ENCODE measurements around the gene HES6. TPM values are rescaled to one million over a fixed set of nuclear protein-coding genes. Genes with fewer than 3 reads are reported as not detected.

The HES6 gene
- total RNA-seq, 1 experiment from 2014 or later, result 9.8 TPM

DNA sequence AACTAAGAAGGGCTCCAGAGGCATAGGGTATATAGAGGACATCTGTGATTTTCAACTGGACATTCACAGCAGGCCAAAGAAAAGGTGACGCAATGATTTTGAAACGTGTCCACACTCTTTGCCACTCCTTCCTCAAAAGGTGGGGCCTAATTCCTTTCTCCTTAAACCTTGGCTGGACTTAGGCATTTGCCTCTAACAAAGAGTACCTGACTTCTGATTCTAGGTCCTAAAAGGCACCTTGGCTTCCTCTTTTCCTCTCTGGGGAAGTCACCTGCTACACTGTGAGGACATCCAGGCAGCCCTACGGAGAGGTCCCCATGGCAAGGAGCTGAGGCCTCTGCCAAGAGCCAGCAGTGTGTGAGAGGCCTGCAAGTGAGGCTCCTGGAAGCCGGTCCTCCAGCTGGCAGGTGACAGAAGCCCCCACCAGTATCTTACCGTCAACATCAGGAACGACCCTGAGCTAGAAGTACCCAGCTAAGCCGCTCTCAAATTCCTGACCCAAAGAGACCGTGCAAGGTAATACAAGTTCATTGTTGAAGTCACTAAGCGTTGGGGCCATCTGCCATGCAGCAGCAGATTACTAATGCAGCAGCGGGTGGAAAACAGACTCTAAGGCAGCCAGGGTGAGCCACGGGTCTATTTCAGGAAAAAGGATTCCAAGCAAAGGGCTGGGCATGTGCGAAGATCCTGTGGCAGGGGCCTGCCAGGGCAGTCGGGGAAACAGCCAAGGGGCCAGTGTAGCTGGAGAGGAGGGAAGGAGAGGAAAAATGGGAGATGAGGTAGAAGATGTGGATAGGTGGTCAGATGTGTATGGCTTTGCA is 7.4 kb upstream of the HES6 start:
- intact Hi-C loops (cut with micrococcal nuclease), result no loop called here
- Histone ChIP-seq H3K4me3 (ENCODE audit: low read length) (no peak overlapping the region), H3K4me2 (ENCODE audit: low read length) (no peak overlapping the region), H3K9me2 (replicated peaks; ENCODE audit: low read length) (no peaks in the 10 kb centered on the region), H3K36me3 (ENCODE audit: low read depth, low read length) (0 out of 2 replicates have a peak, but pooled peaks cover 5% of the 10 kb centered on the region), H3F3A (ENCODE audit: low read length, unreplicated experiment) (no peaks in the 10 kb centered on the region), H3K27me3 (ENCODE audit: low read length) (no peaks in the 10 kb centered on the region), H3K79me2 (ENCODE audit: low read length) (no peaks in the 10 kb centered on the region), H3K9me3 (ENCODE audit: low read length) (no peaks in the 10 kb centered on the region), H3K4me1 (ENCODE audit: insufficient read depth, low read length) (no peaks in the 10 kb centered on the region), H2AFZ (ENCODE audit: low read length) (no peak overlapping the region), H3K27ac (ENCODE audit: low read length) (no peak overlapping the region), H4K20me1 (ENCODE audit: low read length) (no peaks in the 10 kb centered on the region), H3K9ac (ENCODE audit: low read length) (no peak overlapping the region)
- CTCF ChIA-PET, result no interaction called here
- no peak for TF ChIP-seq EZH2 (IDR thresholded peaks at IDR 0.05; ENCODE audit: low read length, unreplicated experiment)
- TF ChIP-seq, protein P1, sequence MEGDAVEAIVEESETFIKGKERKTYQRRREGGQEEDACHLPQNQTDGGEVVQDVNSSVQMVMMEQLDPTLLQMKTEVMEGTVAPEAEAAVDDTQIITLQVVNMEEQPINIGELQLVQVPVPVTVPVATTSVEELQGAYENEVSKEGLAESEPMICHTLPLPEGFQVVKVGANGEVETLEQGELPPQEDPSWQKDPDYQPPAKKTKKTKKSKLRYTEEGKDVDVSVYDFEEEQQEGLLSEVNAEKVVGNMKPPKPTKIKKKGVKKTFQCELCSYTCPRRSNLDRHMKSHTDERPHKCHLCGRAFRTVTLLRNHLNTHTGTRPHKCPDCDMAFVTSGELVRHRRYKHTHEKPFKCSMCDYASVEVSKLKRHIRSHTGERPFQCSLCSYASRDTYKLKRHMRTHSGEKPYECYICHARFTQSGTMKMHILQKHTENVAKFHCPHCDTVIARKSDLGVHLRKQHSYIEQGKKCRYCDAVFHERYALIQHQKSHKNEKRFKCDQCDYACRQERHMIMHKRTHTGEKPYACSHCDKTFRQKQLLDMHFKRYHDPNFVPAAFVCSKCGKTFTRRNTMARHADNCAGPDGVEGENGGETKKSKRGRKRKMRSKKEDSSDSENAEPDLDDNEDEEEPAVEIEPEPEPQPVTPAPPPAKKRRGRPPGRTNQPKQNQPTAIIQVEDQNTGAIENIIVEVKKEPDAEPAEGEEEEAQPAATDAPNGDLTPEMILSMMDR (conservative IDR thresholded peaks at IDR 0.05; ENCODE audit: low read depth, low read length), result no peak
- no peak for TF ChIP-seq EZH2phosphoT487 (IDR thresholded peaks at IDR 0.05; ENCODE audit: borderline replicate concordance, low read length)
- DNase-seq (no peak), ATAC-seq (no peak)
- POLR2A ChIA-PET (ENCODE audit: unreplicated experiment), result no interaction called here
- no TSS peak for BruUV-seq (replicated peaks)

DNA sequence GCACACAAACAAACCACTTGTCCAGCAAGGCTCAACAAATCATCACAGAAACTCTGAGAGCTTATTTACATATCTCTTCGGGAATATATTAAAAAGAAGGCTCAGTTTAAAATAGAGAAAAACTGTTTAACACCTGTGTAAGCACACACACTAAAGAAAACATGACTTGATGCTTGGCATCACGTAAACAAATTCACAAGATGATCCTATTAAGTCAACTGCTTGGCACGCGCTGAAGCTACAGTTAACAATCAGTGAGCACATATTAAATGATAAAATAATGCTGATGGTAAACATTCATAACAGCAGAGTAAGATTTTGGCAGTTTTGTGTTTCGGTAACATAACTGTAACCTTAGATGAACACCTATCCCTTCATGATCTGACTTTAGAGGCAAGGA is 4.3 kb upstream of the HES6 start:
- ATAC-seq, result no peak
- H3K4me2 ChIP-seq (ENCODE audit: low read length), result no peak overlapping the region
- no peak overlapping the region for H2AFZ ChIP-seq (ENCODE audit: low read length)
- ChIA-PET CTCF (no interaction called here), POLR2A (ENCODE audit: unreplicated experiment) (no interaction called here)
- DNase-seq, result no peak
- H3K36me3 ChIP-seq (ENCODE audit: low read depth, low read length), result 0 out of 2 replicates have a peak, but pooled peaks cover 5% of the 10 kb centered on the region
- H3F3A ChIP-seq (ENCODE audit: low read length, unreplicated experiment), result no peaks in the 10 kb centered on the region
- H3K9ac ChIP-seq (ENCODE audit: low read length), result no peak overlapping the region
- H3K9me3 ChIP-seq (ENCODE audit: low read length), result no peaks in the 10 kb centered on the region
- H3K27ac ChIP-seq (ENCODE audit: low read length), result no peak overlapping the region
- no peaks in the 10 kb centered on the region for H3K79me2 ChIP-seq (ENCODE audit: low read length)
- TF ChIP-seq, protein P1 (conservative IDR thresholded peaks at IDR 0.05; ENCODE audit: low read depth, low read length), result no peak
- TF ChIP-seq EZH2 (IDR thresholded peaks at IDR 0.05; ENCODE audit: low read length, unreplicated experiment) (no peak), EZH2phosphoT487 (IDR thresholded peaks at IDR 0.05; ENCODE audit: borderline replicate concordance, low read length) (no peak)
- peaks cover 4% of the 10 kb centered on the region; the same call in 1 of the 2 replicates for H3K4me1 ChIP-seq (ENCODE audit: insufficient read depth, low read length)
- no TSS peak for BruUV-seq (replicated peaks)
- H3K9me2 ChIP-seq (replicated peaks; ENCODE audit: low read length), result no peaks in the 10 kb centered on the region
- intact Hi-C loops (cut with micrococcal nuclease), result no loop called here
- no peak overlapping the region for H3K4me3 ChIP-seq (ENCODE audit: low read length)
- no peaks in the 10 kb centered on the region for H4K20me1 ChIP-seq (ENCODE audit: low read length)
- no peaks in the 10 kb centered on the region for H3K27me3 ChIP-seq (ENCODE audit: low read length)

DNA sequence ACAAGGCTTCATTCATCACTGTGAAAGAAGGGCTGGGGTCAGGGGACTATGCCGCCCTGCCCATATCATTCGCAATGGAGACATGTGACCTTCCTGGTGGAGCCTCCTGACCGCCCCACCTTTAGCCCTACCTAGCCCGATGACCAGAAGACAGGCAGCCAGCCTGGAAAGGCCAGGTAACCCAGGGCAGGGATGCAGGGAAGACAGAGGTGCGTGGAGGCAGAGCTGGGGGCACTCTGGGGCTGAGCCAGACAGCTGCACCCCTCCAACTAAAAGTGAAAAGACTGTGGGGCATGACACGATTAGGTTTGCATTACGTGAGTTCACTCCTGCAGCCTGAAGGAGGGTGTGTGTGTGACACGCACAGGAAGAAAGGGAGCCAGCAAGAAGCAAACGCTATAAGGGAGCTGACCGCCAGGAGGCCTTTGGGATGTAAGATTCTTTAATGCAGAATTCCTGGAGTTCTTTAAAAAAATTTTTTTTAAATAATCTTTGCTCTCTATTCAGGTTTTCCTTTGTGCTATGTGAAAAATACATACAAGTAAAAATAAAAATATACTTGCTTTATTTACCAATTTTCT is 3.7 kb upstream of the HES6 start:
- H3K4me2 ChIP-seq (ENCODE audit: low read length), result no peak overlapping the region
- H4K20me1 ChIP-seq (ENCODE audit: low read length), result no peaks in the 10 kb centered on the region
- H3K79me2 ChIP-seq (ENCODE audit: low read length), result no peaks in the 10 kb centered on the region
- ATAC-seq (no peak), DNase-seq (no peak)
- H3K27ac ChIP-seq (ENCODE audit: low read length), result no peak overlapping the region
- H2AFZ ChIP-seq (ENCODE audit: low read length), result no peak overlapping the region
- TF ChIP-seq, protein P1 (conservative IDR thresholded peaks at IDR 0.05; ENCODE audit: low read depth, low read length), result no peak
- TF ChIP-seq EZH2phosphoT487 (IDR thresholded peaks at IDR 0.05; ENCODE audit: borderline replicate concordance, low read length), result no peak
- TF ChIP-seq EZH2 (IDR thresholded peaks at IDR 0.05; ENCODE audit: low read length, unreplicated experiment), result no peak
- H3K36me3 ChIP-seq (ENCODE audit: low read depth, low read length), result 0 out of 2 replicates have a peak, but pooled peaks cover 5% of the 10 kb centered on the region
- H3K9me3 ChIP-seq (ENCODE audit: low read length), result no peaks in the 10 kb centered on the region
- H3F3A ChIP-seq (ENCODE audit: low read length, unreplicated experiment), result no peaks in the 10 kb centered on the region
- ChIA-PET POLR2A (ENCODE audit: unreplicated experiment) (no interaction called here), CTCF (no interaction called here)
- no peak overlapping the region for H3K9ac ChIP-seq (ENCODE audit: low read length)
- H3K4me3 ChIP-seq (ENCODE audit: low read length), result no peak overlapping the region
- BruUV-seq (replicated peaks), result no TSS peak
- peaks cover 4% of the 10 kb centered on the region; the same call in 1 of the 2 replicates for H3K4me1 ChIP-seq (ENCODE audit: insufficient read depth, low read length)
- H3K27me3 ChIP-seq (ENCODE audit: low read length), result no peaks in the 10 kb centered on the region
- intact Hi-C loops (cut with micrococcal nuclease), result no loop called here
- no peaks in the 10 kb centered on the region for H3K9me2 ChIP-seq (replicated peaks; ENCODE audit: low read length)
